WTC11 (cell line): ENCODE measurements around the gene LBX2. TPM values are rescaled to one million over a fixed set of nuclear protein-coding genes. Genes with fewer than 3 reads are reported as not detected.

Experiments
- ATAC-seq: fragments of 200-7000 bp; cut with Tn5 transposase; 2 replicates; pipeline ENCODE4 v1.10.0; 2021; ENCODE audit warnings: mild to moderate bottlenecking, moderate library complexity
- CTCF ChIA-PET: fragments of 300-600 bp; sonication (Branson Sonifier 250); formaldehyde crosslinking; loops from one replicate; lab custom pipeline; 2021; ENCODE audit warnings: antibody characterized with exemption; lab: Charles Lee
- POLR2A ChIA-PET: fragments of 350-600 bp; sonication (Branson Sonifier 250); formaldehyde crosslinking; loops from one replicate; lab custom pipeline; 2021; ENCODE audit warnings: antibody characterized with exemption; lab: Charles Lee
- DNase-seq: peaks from one replicate; pipeline ENCODE4 v3.0.0; 2021; ENCODE audit warnings: low spot score
- H3K27ac Mint-ChIP-seq: 2 replicates; pipeline ENCODE4 v1.8.0; 2021; ENCODE audit warnings: mixed read lengths
- H3K27me3 Mint-ChIP-seq: 2 replicates; pipeline ENCODE4 v1.8.0; 2021; ENCODE audit warnings: low read depth, mild to moderate bottlenecking, moderate library complexity, mixed read lengths
- H3K36me3 Mint-ChIP-seq: 2 replicates; pipeline ENCODE4 v1.8.0; 2021; ENCODE audit warnings: mixed read lengths
- H3K4me1 Mint-ChIP-seq: 2 replicates; pipeline ENCODE4 v1.8.0; 2022; ENCODE audit warnings: mixed read lengths
- H3K4me3 Mint-ChIP-seq: 2 replicates; pipeline ENCODE4 v1.8.0; 2021; ENCODE audit warnings: mild to moderate bottlenecking, moderate library complexity, mixed read lengths
- H3K9me3 Mint-ChIP-seq: 2 replicates; pipeline ENCODE4 v1.8.0; 2021; ENCODE audit warnings: mixed read lengths
- AR ChIP-seq: fragments of 250-450 bp; sonication (Bioruptor Pico); IDR thresholded peaks from 2 replicates; pipeline ENCODE4 v1.9.0; 2021; ENCODE audit warnings: mild to moderate bottlenecking
- ARID4B ChIP-seq: sonication (generic); formaldehyde crosslinking; IDR thresholded peaks from 2 replicates; pipeline ENCODE4 v1.8.0; 2023; ENCODE audit warnings: missing genetic modification reagents, mild to moderate bottlenecking, borderline replicate concordance
- CTCF ChIP-seq: fragments of 200-600 bp; IDR thresholded peaks from 2 replicates; pipeline ENCODE4 v1.8.0; 2022; ENCODE audit warnings: antibody characterized with exemption
- FOXP4 ChIP-seq: sonication (generic); formaldehyde crosslinking; IDR thresholded peaks from 2 replicates; pipeline ENCODE4 v1.8.0; 2022; ENCODE audit warnings: mild to moderate bottlenecking, missing genetic modification reagents
- GABPB1 ChIP-seq: sonication (generic); formaldehyde crosslinking; IDR thresholded peaks from 2 replicates; pipeline ENCODE4 v1.8.1; 2023; ENCODE audit warnings: mild to moderate bottlenecking, missing genetic modification reagents
- GRHL2 ChIP-seq: fragments of 250-450 bp; sonication (Bioruptor Pico); IDR thresholded peaks from 2 replicates; pipeline ENCODE4 v1.8.0; 2022; ENCODE audit warnings: mild to moderate bottlenecking, moderate library complexity; ENCODE audit not compliant: insufficient replicate concordance, severe bottlenecking
- HMGXB4 ChIP-seq: sonication (generic); formaldehyde crosslinking; IDR thresholded peaks from 2 replicates; pipeline ENCODE4 v1.8.1; 2023; ENCODE audit warnings: mild to moderate bottlenecking, moderate library complexity, missing genetic modification reagents
- JUN ChIP-seq: sonication (generic); formaldehyde crosslinking; IDR thresholded peaks from 2 replicates; pipeline ENCODE4 v1.8.0; 2023; ENCODE audit warnings: mild to moderate bottlenecking, missing genetic modification reagents
- MYBL2 ChIP-seq: sonication (generic); formaldehyde crosslinking; IDR thresholded peaks from 2 replicates; pipeline ENCODE4 v1.8.1; 2023; ENCODE audit warnings: mild to moderate bottlenecking, moderate library complexity, missing genetic modification reagents
- NR2C2 ChIP-seq: sonication (generic); formaldehyde crosslinking; IDR thresholded peaks from 2 replicates; pipeline ENCODE4 v1.8.0; 2022; ENCODE audit warnings: mild to moderate bottlenecking, missing genetic modification reagents
- SMAD3 ChIP-seq: sonication (generic); formaldehyde crosslinking; IDR thresholded peaks from 2 replicates; pipeline ENCODE4 v1.8.0; 2022; ENCODE audit warnings: missing genetic modification reagents, mild to moderate bottlenecking, borderline replicate concordance
- SOX15 ChIP-seq: fragments of 250-450 bp; sonication (Bioruptor Pico); IDR thresholded peaks from 2 replicates; pipeline ENCODE4 v1.9.0; 2021; ENCODE audit warnings: mild to moderate bottlenecking
- TEAD1 ChIP-seq: sonication (generic); formaldehyde crosslinking; IDR thresholded peaks from 2 replicates; pipeline ENCODE4 v1.8.0; 2022; ENCODE audit warnings: mild to moderate bottlenecking, missing genetic modification reagents
- ZBTB43 ChIP-seq: sonication (generic); formaldehyde crosslinking; IDR thresholded peaks from 2 replicates; pipeline ENCODE4 v1.8.1; 2023; ENCODE audit warnings: mild to moderate bottlenecking, missing genetic modification reagents
- ZNF281 ChIP-seq: sonication (generic); formaldehyde crosslinking; IDR thresholded peaks from 2 replicates; pipeline ENCODE4 v1.8.0; 2023; ENCODE audit warnings: mild to moderate bottlenecking, missing genetic modification reagents
- ZNF671 ChIP-seq: fragments of 250-450 bp; sonication (Bioruptor Pico); IDR thresholded peaks from 2 replicates; pipeline ENCODE4 v1.8.0; 2021; ENCODE audit warnings: mild to moderate bottlenecking
- total RNA-seq: library from RNA; stranded (reverse); gene quantifications from 3 replicates; pipeline ENCODE4 v1.2.3, GENCODE V29; 2021

LBX2 gene
- total RNA-seq, 1 experiment from 2014 or later = 1.0 TPM

GRCh38 chr2:74482801-74483674 is 16.4 kb downstream of the LBX2 start, which contains the start of the genes CCDC142 and TTC31:
TSS of gene CCDC142 (minus strand) at chr2:74482998. CDS start at chr2:74482837, 161 bp downstream.
TSS of gene TTC31 (plus strand) at chr2:74483081. CDS start at chr2:74483096, 15 bp downstream.
- ATAC-seq (peak; percentile 91), DNase-seq (peak; percentile 96)
- Mint-ChIP-seq H3K4me1 (peaks cover 10% of the 10 kb centered on the region), H3K27me3 (no peaks in the 10 kb centered on the region), H3K27ac (peak within 1 kb of the TSS; percentile 100), H3K36me3 (peaks cover 22% of the 10 kb centered on the region), H3K9me3 (no peaks in the 10 kb centered on the region), H3K4me3 (peak within 1 kb of the TSS; percentile 100)
- ChIA-PET CTCF (interaction anchor here (0.8 to 4.6 kb wide), 26 partner anchors 10 to 192 kb away, joined by 3 to 43 read pairs (median 6); partner anchors contain the start of genes AUP1, DQX1, HTRA2 and INO80B), POLR2A (interaction anchor here (0.6 to 2.2 kb wide), 9 partner anchors 11 to 162 kb away, joined by 3 to 13 read pairs (median 4); partner anchors contain the start of genes C2orf81, DQX1, LBX2 and MRPL53)
- TF ChIP-seq AR (CRISPR knock-in tag) (no peak), SMAD3 (peak; percentile 13; the same call in 1 of the 2 replicates), ARID4B (CRISPR knock-in tag) (peak; percentile 3; the same call in 1 of the 2 replicates), ZBTB43 (peak; percentile 61; the same call in 1 of the 2 replicates), TEAD1 (CRISPR knock-in tag) (0 out of 2 replicates have a peak, but pooled peaks have one; percentile 14), ZNF281 (CRISPR knock-in tag) (0 out of 2 replicates have a peak, but pooled peaks have one; percentile 21), SOX15 (CRISPR knock-in tag) (no peak), MYBL2 (CRISPR knock-in tag) (peak; percentile 29; the same call in 1 of the 2 replicates), ZNF671 (no peak), CTCF (peak; percentile 68), FOXP4 (peak; percentile 7; the same call in 1 of the 2 replicates), NR2C2 (peak; percentile 94), GABPB1 (CRISPR knock-in tag) (peak; percentile 79), GRHL2 (CRISPR knock-in tag) (no peak), HMGXB4 (peak; percentile 86), JUN (no peak; the same call in 1 of the 2 replicates)
